ENCODE data around the gene FTCDNL1. TPM values are rescaled to one million over a fixed set of nuclear protein-coding genes. Genes with fewer than 3 reads are reported as not detected.

Gene FTCDNL1
- total RNA-seq, 1 experiment from 2014 or later = 2.0 TPM

DNA sequence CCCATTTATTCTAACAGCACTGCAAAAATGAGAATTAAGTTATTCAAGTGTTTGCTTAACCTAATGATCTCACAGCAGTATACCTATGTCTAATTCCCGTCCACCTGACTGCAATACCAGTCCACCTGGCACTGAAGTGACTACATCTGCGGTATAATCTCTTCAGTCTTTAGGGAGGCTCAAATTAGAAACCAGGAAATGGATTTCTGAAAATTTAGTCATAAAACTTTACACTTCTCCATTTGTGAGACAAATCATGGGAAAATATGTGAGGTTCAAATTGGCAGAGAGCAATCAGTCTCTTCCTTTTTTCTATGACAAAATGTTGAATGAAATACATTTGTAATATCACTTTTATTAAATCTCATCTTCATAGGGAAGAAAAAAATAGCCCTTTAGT, 33.0 kb downstream of the FTCDNL1 start:
- Histone ChIP-seq H3K79me1 (ENCODE audit: insufficient read depth, low read depth, low read length, poor library complexity, severe bottlenecking) (no peaks in the 10 kb centered on the region), H3K27me3 (ENCODE audit: insufficient read depth, low read length) (no peaks in the 10 kb centered on the region), H2BK20ac (ENCODE audit: low read depth, low read length, poor library complexity, severe bottlenecking) (no peak overlapping the region), H3K23me2 (ENCODE audit: insufficient read length, low read depth, low read length, poor library complexity, severe bottlenecking) (no peaks in the 10 kb centered on the region), H3K4ac (ENCODE audit: low read depth, low read length) (no peak overlapping the region), H3K27ac (ENCODE audit: insufficient read length, low read depth, low read length) (no peak overlapping the region), H2AFZ (ENCODE audit: low read length) (no peak overlapping the region), H3K9me3 (ENCODE audit: control insufficient read depth, low read depth, low read length) (no peaks in the 10 kb centered on the region), H3K4me1 (ENCODE audit: insufficient read depth, low read length) (no peaks in the 10 kb centered on the region), H2BK120ac (ENCODE audit: low read depth, low read length, poor library complexity, severe bottlenecking) (no peak overlapping the region), H3K56ac (ENCODE audit: insufficient read length, low read depth, low read length) (no peak overlapping the region), H2AK5ac (ENCODE audit: insufficient read length, low read length) (no peak overlapping the region), H3K14ac (ENCODE audit: insufficient read depth, low read length) (no peak overlapping the region), H4K5ac (ENCODE audit: insufficient read length, low read depth, low read length) (no peak overlapping the region), H3T11ph (ENCODE audit: low read length) (no peak overlapping the region), H4K8ac (replicated peaks; ENCODE audit: insufficient read length, low read depth, low read length) (no peak overlapping the region), H3K79me2 (ENCODE audit: insufficient read depth, low read length) (no peaks in the 10 kb centered on the region), H4K20me1 (ENCODE audit: control insufficient read depth, insufficient read depth, insufficient read length) (no peaks in the 10 kb centered on the region), H4K91ac (ENCODE audit: insufficient read length, low read depth, low read length) (no peak overlapping the region), H3K9ac (ENCODE audit: extremely low read depth, insufficient read length, low read length) (no peak overlapping the region), H3K4me2 (ENCODE audit: insufficient read depth, insufficient read length, low read length) (no peak overlapping the region), H2BK5ac (ENCODE audit: insufficient read length, low read length) (no peak overlapping the region), H3K18ac (ENCODE audit: insufficient read length, low read depth, low read length) (no peak overlapping the region), H2BK12ac (ENCODE audit: insufficient read length, low read depth, low read length) (no peak overlapping the region), H2BK15ac (ENCODE audit: low read depth, low read length) (no peak overlapping the region), H3K23ac (ENCODE audit: insufficient read length, low read depth, low read length) (no peak overlapping the region)
- no peak overlapping the region for H3K27ac Mint-ChIP-seq
- H3K4me1 Mint-ChIP-seq = peaks cover 2% of the 10 kb centered on the region in 2 experiments; a peak in 1 of 4 replicates
- no peak overlapping the region for H3K4me3 Mint-ChIP-seq
- DNase-seq = no peak
- no peaks in the 10 kb centered on the region for H3K27me3 Mint-ChIP-seq (ENCODE audit: low read depth)
- H3K36me3 Mint-ChIP-seq (ENCODE audit: insufficient read depth in 1 of 3, low read depth in 3 of 3) = no peaks in the 10 kb centered on the region
- no peaks in the 10 kb centered on the region for H3K9me3 Mint-ChIP-seq
- no peak for TF ChIP-seq CTCF (conservative IDR thresholded peaks at IDR 0.05)
- WGBS (ENCODE audit: extremely low coverage, insufficient read length, low lambda C conversion rate) = no CpG with 5 or more reads among the region's 2 CpGs

Measured in H9 (cell line).